Right kidney (tissue), 9 donors: ENCODE results near the gene OR4K15.
"Not testable (repeated sequence)": the region's sequence is repeated elsewhere in the genome, so short reads cannot be mapped to it uniquely, and the experiment has no call there.

Experiments
- DNase-seq: peaks from one replicate; pipeline ENCODE4 v3.0.0-alpha.2; 2016
- long read RNA-seq, 8 donors: transcript quantifications; one replicate each; lab custom pipeline, GENCODE V29; 2026

Gene OR4K15
- long read RNA-seq, donor 1 = 0 reads
- long read RNA-seq, donor 2 = 0 reads
- long read RNA-seq, donor 3 = 0 reads
- long read RNA-seq, donor 4 = 0 reads
- long read RNA-seq, donor 5 = 0 reads
- long read RNA-seq, donor 6 = 0 reads
- long read RNA-seq, donor 7 = 0 reads
- long read RNA-seq, donor 8 = 0 reads

GRCh38 chr14:19975291-19975690 is at the start of gene OR4K15:
Gene OR4K15 (plus strand): TSS chr14:19975591. CDS start chr14:19975591, 0 bp downstream.
- DNase-seq = no peak

- DNase-seq = no peak
These were observed 44.8 kb upstream of the OR4K15 start, which contains the start of gene OR4K1 for GRCh38 chr14:19930617-19931016. Gene OR4K1 (plus strand): TSS chr14:19930917. CDS start chr14:19935667, 4,750 bp downstream.

GRCh38 chr14:19941668-19942067 is 33.7 kb upstream of the OR4K15 start:
- DNase-seq = no peak

- DNase-seq = no peak
These were observed 27.8 kb upstream of the OR4K15 start for GRCh38 chr14:19947413-19948090.

- DNase-seq = no peak
These were observed 26.2 kb upstream of the OR4K15 start for GRCh38 chr14:19949218-19949617.

- not testable (repeated sequence) for DNase-seq
These were observed 5.7 kb upstream of the OR4K15 start for GRCh38 chr14:19969735-19970134.

GRCh38 chr14:19974844-19975243 is 547 bp upstream of the OR4K15 start:
- DNase-seq = no peak

- no peak for DNase-seq
These were observed 18.0 kb downstream of the OR4K15 start for GRCh38 chr14:19993438-19993837.

- DNase-seq = no peak
These were observed 26.5 kb downstream of the OR4K15 start, which contains the start of gene OR4Q2 for GRCh38 chr14:20001863-20002262. Gene OR4Q2 (plus strand): TSS chr14:20002163.

GRCh38 chr14:20002319-20002718 is 26.9 kb downstream of the OR4K15 start:
- no peak for DNase-seq

- no peak for DNase-seq
These were observed 32.8 kb downstream of the OR4K15 start for GRCh38 chr14:20008156-20008555.

- no peak for DNase-seq
These were observed 44.0 kb downstream of the OR4K15 start, which contains the start of gene OR4K14 for GRCh38 chr14:20019257-20019865. Gene OR4K14 (minus strand): TSS chr14:20019307. CDS start chr14:20015193, 4,114 bp downstream.
